Measurements from ENCODE around the gene FGD5.

- TF ChIP-seq CTCF (IDR thresholded peaks at IDR 0.05) (no peak), POLR2A (IDR thresholded peaks at IDR 0.05) (no peak)
Measured at GRCh38 chr3:14922863-14923262, 104.1 kb downstream of the FGD5 start.
